Measurements from ENCODE around the gene PAM.

DNA sequence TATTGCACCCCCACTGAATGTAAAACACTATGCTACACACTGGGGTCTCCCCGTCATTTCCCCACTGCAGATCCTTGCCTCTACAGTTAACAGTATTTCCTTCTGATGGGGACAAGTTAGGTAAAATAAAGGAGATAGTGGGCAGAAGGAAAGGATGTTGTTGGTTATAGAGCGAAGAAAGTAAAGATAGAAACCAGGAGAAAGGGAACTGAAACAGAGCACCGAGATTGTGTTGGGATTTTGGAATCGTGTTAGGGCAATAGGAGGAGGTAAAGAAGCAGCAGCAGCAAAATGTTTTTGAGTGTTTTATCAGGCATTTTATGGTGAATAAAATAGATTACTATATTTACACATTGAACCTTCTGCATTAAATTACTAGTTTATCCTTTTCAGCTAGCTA, 60.0 kb downstream of the PAM start:
- TF ChIP-seq EZH2 (IDR thresholded peaks at IDR 0.05; ENCODE audit: low read length), result no peak
- TF ChIP-seq, protein P1, sequence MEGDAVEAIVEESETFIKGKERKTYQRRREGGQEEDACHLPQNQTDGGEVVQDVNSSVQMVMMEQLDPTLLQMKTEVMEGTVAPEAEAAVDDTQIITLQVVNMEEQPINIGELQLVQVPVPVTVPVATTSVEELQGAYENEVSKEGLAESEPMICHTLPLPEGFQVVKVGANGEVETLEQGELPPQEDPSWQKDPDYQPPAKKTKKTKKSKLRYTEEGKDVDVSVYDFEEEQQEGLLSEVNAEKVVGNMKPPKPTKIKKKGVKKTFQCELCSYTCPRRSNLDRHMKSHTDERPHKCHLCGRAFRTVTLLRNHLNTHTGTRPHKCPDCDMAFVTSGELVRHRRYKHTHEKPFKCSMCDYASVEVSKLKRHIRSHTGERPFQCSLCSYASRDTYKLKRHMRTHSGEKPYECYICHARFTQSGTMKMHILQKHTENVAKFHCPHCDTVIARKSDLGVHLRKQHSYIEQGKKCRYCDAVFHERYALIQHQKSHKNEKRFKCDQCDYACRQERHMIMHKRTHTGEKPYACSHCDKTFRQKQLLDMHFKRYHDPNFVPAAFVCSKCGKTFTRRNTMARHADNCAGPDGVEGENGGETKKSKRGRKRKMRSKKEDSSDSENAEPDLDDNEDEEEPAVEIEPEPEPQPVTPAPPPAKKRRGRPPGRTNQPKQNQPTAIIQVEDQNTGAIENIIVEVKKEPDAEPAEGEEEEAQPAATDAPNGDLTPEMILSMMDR (optimal IDR thresholded peaks at IDR 0.05 in 1 of 3, IDR thresholded peaks at IDR 0.05 in 1 of 3, conservative IDR thresholded peaks at IDR 0.05 in 1 of 3; ENCODE audit: extremely low read depth in 1 of 3, insufficient read depth in 2 of 3, low read length in 3 of 3), result no peak
